HG03280 (cell line): ENCODE results near the gene AAK1.

Experiments
- ATAC-seq: cut with Tn5 transposase; IDR thresholded peaks from one replicate; pipeline ENCODE4 v1.9.1; 2021; ENCODE audit warnings: mild to moderate bottlenecking, moderate library complexity; ENCODE audit not compliant: unreplicated experiment

Gene AAK1

GRCh38 chr2:69546646-69547045 is 96.9 kb downstream of the AAK1 start:
- ATAC-seq: no peak

GRCh38 chr2:69545477-69545932 is 98.0 kb downstream of the AAK1 start:
- ATAC-seq: peak; percentile 56

GRCh38 chr2:69544951-69545350 is 98.6 kb downstream of the AAK1 start:
- ATAC-seq: no peak

- no peak for ATAC-seq
Observed at GRCh38 chr2:69539549-69539908, 104.0 kb downstream of the AAK1 start.

- no peak for ATAC-seq
Observed at GRCh38 chr2:69538872-69539548, 104.5 kb downstream of the AAK1 start.

GRCh38 chr2:69538249-69538648 is 105.3 kb downstream of the AAK1 start:
- no peak for ATAC-seq

- ATAC-seq: peak; percentile 63
Observed at GRCh38 chr2:69535817-69536241, 107.7 kb downstream of the AAK1 start.

- ATAC-seq: no peak
Observed at GRCh38 chr2:69531186-69531585, 112.4 kb downstream of the AAK1 start.

GRCh38 chr2:69529480-69529879 is 114.1 kb downstream of the AAK1 start:
- ATAC-seq: no peak

GRCh38 chr2:69525261-69525660 is 118.3 kb downstream of the AAK1 start:
- ATAC-seq: no peak

GRCh38 chr2:69524799-69525198 is 118.7 kb downstream of the AAK1 start:
- no peak for ATAC-seq

GRCh38 chr2:69521747-69522146 is 121.8 kb downstream of the AAK1 start:
- ATAC-seq: no peak

- no peak for ATAC-seq
Observed at GRCh38 chr2:69518841-69519240, 124.7 kb downstream of the AAK1 start.

GRCh38 chr2:69517410-69517809 is 126.1 kb downstream of the AAK1 start:
- no peak for ATAC-seq

GRCh38 chr2:69514819-69515218 is 128.7 kb downstream of the AAK1 start:
- ATAC-seq: no peak

- ATAC-seq: no peak
Observed at GRCh38 chr2:69514406-69514805, 129.1 kb downstream of the AAK1 start.

- no peak for ATAC-seq
Observed at GRCh38 chr2:69512446-69512845, 131.1 kb downstream of the AAK1 start.

- no peak for ATAC-seq
Observed at GRCh38 chr2:69510204-69510603, 133.3 kb downstream of the AAK1 start.

- no peak for ATAC-seq
Observed at GRCh38 chr2:69509750-69510140, 133.8 kb downstream of the AAK1 start.

- no peak for ATAC-seq
Observed at GRCh38 chr2:69509011-69509749, 134.4 kb downstream of the AAK1 start.

GRCh38 chr2:69505710-69506109 is 137.8 kb downstream of the AAK1 start:
- no peak for ATAC-seq

- no peak for ATAC-seq
Observed at GRCh38 chr2:69501301-69501700, 142.2 kb downstream of the AAK1 start.
